Measurements from ENCODE around the gene ZNF146. TPM values are rescaled to one million over a fixed set of nuclear protein-coding genes. Genes with fewer than 3 reads are reported as not detected.
"Not testable (repeated sequence)": the region's sequence is repeated elsewhere in the genome, so short reads cannot be mapped to it uniquely, and the experiment has no call there.

The ZNF146 gene
- total RNA-seq, 1 donor from 2014 or later: 82.7 TPM

GRCh38 chr19:36268591-36268990 lies 53.7 kb downstream of the ZNF146 start:
- H4K20me1 ChIP-seq (ENCODE audit: insufficient read depth, low read length); DNase-seq (ENCODE audit: low read depth); H3K27me3 ChIP-seq (ENCODE audit: insufficient read depth, low read length); H3K4me3 Mint-ChIP-seq (ENCODE audit: unreplicated experiment); H3K27ac Mint-ChIP-seq (ENCODE audit: unreplicated experiment); H3K27ac ChIP-seq (ENCODE audit: low read depth, low read length); H3K9ac ChIP-seq (ENCODE audit: low read length); H3K36me3 Mint-ChIP-seq (ENCODE audit: low read depth, unreplicated experiment); H3K4me1 ChIP-seq (ENCODE audit: insufficient read depth, low read length); H3K4me3 ChIP-seq (ENCODE audit: insufficient read depth, low read depth, low read length); H3K27me3 Mint-ChIP-seq (ENCODE audit: low read depth, unreplicated experiment); H3K9me3 ChIP-seq (ENCODE audit: insufficient read depth, low read depth, low read length); FAIRE-seq; H3K4me1 Mint-ChIP-seq (ENCODE audit: low read depth, unreplicated experiment); H3K79me2 ChIP-seq (ENCODE audit: insufficient read depth, low read length); H2AFZ ChIP-seq (ENCODE audit: low read depth, low read length); H3K36me3 ChIP-seq (ENCODE audit: insufficient read depth, low read length); H3K4me2 ChIP-seq (ENCODE audit: low read length): not testable (repeated sequence)
- peaks cover 20% of the 10 kb centered on the region for H3K9me3 Mint-ChIP-seq (ENCODE audit: unreplicated experiment)

GRCh38 chr19:36269295-36269694 lies 54.4 kb downstream of the ZNF146 start:
- H3K4me2 ChIP-seq (ENCODE audit: low read length); H3K27me3 Mint-ChIP-seq (ENCODE audit: low read depth, unreplicated experiment); H3K36me3 Mint-ChIP-seq (ENCODE audit: low read depth, unreplicated experiment); H3K4me3 Mint-ChIP-seq (ENCODE audit: unreplicated experiment); H3K9me3 ChIP-seq (ENCODE audit: insufficient read depth, low read depth, low read length); H3K4me3 ChIP-seq (ENCODE audit: insufficient read depth, low read depth, low read length); H3K27me3 ChIP-seq (ENCODE audit: insufficient read depth, low read length); H4K20me1 ChIP-seq (ENCODE audit: insufficient read depth, low read length); H3K79me2 ChIP-seq (ENCODE audit: insufficient read depth, low read length); H3K9ac ChIP-seq (ENCODE audit: low read length); H3K36me3 ChIP-seq (ENCODE audit: insufficient read depth, low read length); H3K27ac ChIP-seq (ENCODE audit: low read depth, low read length); H3K4me1 ChIP-seq (ENCODE audit: insufficient read depth, low read length); H2AFZ ChIP-seq (ENCODE audit: low read depth, low read length); DNase-seq (ENCODE audit: low read depth); H3K27ac Mint-ChIP-seq (ENCODE audit: unreplicated experiment); H3K4me1 Mint-ChIP-seq (ENCODE audit: low read depth, unreplicated experiment); FAIRE-seq: not testable (repeated sequence)
- H3K9me3 Mint-ChIP-seq (ENCODE audit: unreplicated experiment): peaks cover 19% of the 10 kb centered on the region

Other genes starting within 250 kb of the ZNF146 start
- gene SDHAF1, start 219.9 kb upstream of the ZNF146 start, total RNA-seq: 8.8 and 10.9 TPM in 2 replicates
- 0.53 and 1.1 TPM in 2 replicates for gene SYNE4, start 206.3 kb upstream of the ZNF146 start, total RNA-seq
- 25.9 and 27.3 TPM in 2 replicates for gene ALKBH6, start 200.9 kb upstream of the ZNF146 start, total RNA-seq
- gene CLIP3, start 182.2 kb upstream of the ZNF146 start, total RNA-seq: 55.4 and 57.4 TPM in 2 replicates
- gene THAP8, start 160.8 kb upstream of the ZNF146 start, total RNA-seq: 5.0 and 6.0 TPM in 2 replicates
- 1.1 and 2.4 TPM in 2 replicates for gene WDR62, start 160.2 kb upstream of the ZNF146 start, total RNA-seq
- not detected in 2 replicates for gene OVOL3, start 104.0 kb upstream of the ZNF146 start, total RNA-seq
- gene POLR2I, start 100.2 kb upstream of the ZNF146 start, total RNA-seq: 57.4 and 65.1 TPM in 2 replicates
- 239 and 244 TPM in 2 replicates for gene TBCB, start 99.6 kb upstream of the ZNF146 start, total RNA-seq
- 665 and 677 TPM in 2 replicates for gene CAPNS1, start 75.0 kb upstream of the ZNF146 start, total RNA-seq
- gene COX7A1, start 62.7 kb upstream of the ZNF146 start, total RNA-seq: 0.64 TPM in 1 of 2 replicates, not detected in the other
- 6.3 and 6.5 TPM in 2 replicates for gene ZNF565, start 441 bp upstream of the ZNF146 start, total RNA-seq
- gene ZFP14, start 164.1 kb downstream of the ZNF146 start, total RNA-seq: 3.2 and 3.4 TPM in 2 replicates
- gene ZFP82, start 203.5 kb downstream of the ZNF146 start, total RNA-seq: 6.4 and 6.6 TPM in 2 replicates